HK-2 (cell line): ENCODE measurements around the gene TNFRSF12A.
"Not testable (repeated sequence)": the region's sequence is repeated elsewhere in the genome, so short reads cannot be mapped to it uniquely, and the experiment has no call there.

Source experiments
- DNase-seq: peaks from one replicate; pipeline ENCODE4 v3.0.0-alpha.2; 2018; ENCODE audit not compliant: unreplicated experiment

Gene TNFRSF12A

GRCh38 chr16:3049921-3050481 lies 29.8 kb downstream of the TNFRSF12A start:
- DNase-seq: no peak

GRCh38 chr16:3050487-3050886 lies 30.3 kb downstream of the TNFRSF12A start:
- DNase-seq: no peak

GRCh38 chr16:3051009-3051408 lies 30.8 kb downstream of the TNFRSF12A start:
- DNase-seq: no peak

- no peak for DNase-seq
Measured at GRCh38 chr16:3051494-3051893, 31.3 kb downstream of the TNFRSF12A start.

- not testable (repeated sequence) for DNase-seq
Measured at GRCh38 chr16:3052571-3053329, 32.6 kb downstream of the TNFRSF12A start.

GRCh38 chr16:3053330-3053710 lies 33.2 kb downstream of the TNFRSF12A start:
- DNase-seq: not testable (repeated sequence)

- DNase-seq: no peak
Measured at GRCh38 chr16:3054965-3055733, 35.0 kb downstream of the TNFRSF12A start.

GRCh38 chr16:3055734-3056115 lies 35.6 kb downstream of the TNFRSF12A start:
- DNase-seq: not testable (repeated sequence)

- DNase-seq: no peak
Measured at GRCh38 chr16:3056336-3057180, 36.4 kb downstream of the TNFRSF12A start.

- no peak for DNase-seq
Measured at GRCh38 chr16:3057181-3058138, 37.3 kb downstream of the TNFRSF12A start.

GRCh38 chr16:3058139-3059030 lies 38.2 kb downstream of the TNFRSF12A start:
- peak; percentile 41 for DNase-seq

- peak; percentile 89 for DNase-seq
Measured at GRCh38 chr16:3059041-3059722, 39.0 kb downstream of the TNFRSF12A start.

- no peak for DNase-seq
Measured at GRCh38 chr16:3059723-3060242, 39.6 kb downstream of the TNFRSF12A start.

GRCh38 chr16:3060339-3061127 lies 40.4 kb downstream of the TNFRSF12A start:
- no peak for DNase-seq

- no peak for DNase-seq
Measured at GRCh38 chr16:3062553-3062952, 42.4 kb downstream of the TNFRSF12A start.

GRCh38 chr16:3063625-3064386 lies 43.6 kb downstream of the TNFRSF12A start:
- no peak for DNase-seq

- DNase-seq: peak; percentile 76
Measured at GRCh38 chr16:3065069-3065741, 45.0 kb downstream of the TNFRSF12A start, which contains the start of gene IL32. IL32 (plus strand) TSS chr16:3065640; CDS start chr16:3065812, 172 bp downstream.
